Nephron progenitor cell (in vitro differentiated cells): ENCODE measurements around the gene ANO4.
A peak's percentile ranks its signal among the peaks of the same experiment; 100 is the strongest.

Source experiments
- DNase-seq: peaks from one replicate; pipeline ENCODE4 v3.0.0; 2021
- H3K27ac Mint-ChIP-seq: 2 replicates; pipeline ENCODE4 v1.8.0; 2021; ENCODE audit warnings: mild to moderate bottlenecking, moderate library complexity, mixed read lengths
- H3K27me3 Mint-ChIP-seq: 2 replicates; pipeline ENCODE4 v1.8.0; 2021; ENCODE audit warnings: mild to moderate bottlenecking, low read depth, mixed read lengths; ENCODE audit not compliant: poor library complexity
- H3K36me3 Mint-ChIP-seq: 2 replicates; pipeline ENCODE4 v1.8.0; 2021; ENCODE audit warnings: low read depth, mixed read lengths
- H3K4me1 Mint-ChIP-seq: 2 replicates; pipeline ENCODE4 v1.8.0; 2021; ENCODE audit warnings: mixed read lengths
- H3K4me3 Mint-ChIP-seq: 2 replicates; pipeline ENCODE4 v1.8.0; 2021; ENCODE audit warnings: mild to moderate bottlenecking, moderate library complexity, mixed read lengths
- H3K9me3 Mint-ChIP-seq: 2 replicates; pipeline ENCODE4 v1.8.0; 2021; ENCODE audit warnings: mild to moderate bottlenecking, moderate library complexity, mixed read lengths
- TF ChIP-seq, protein P1 (sequence below): fragments of 200-600 bp; sonication (generic); IDR thresholded peaks from 2 replicates; pipeline ENCODE4 v1.5.0; 2021; ENCODE audit warnings: antibody characterized with exemption

ANO4 gene

GRCh38 chr12:100793182-100793581, 1.4 kb upstream of the ANO4 start:
- peaks cover 21% of the 10 kb centered on the region for H3K4me1 Mint-ChIP-seq
- DNase-seq = no peak
- TF ChIP-seq, protein P1, sequence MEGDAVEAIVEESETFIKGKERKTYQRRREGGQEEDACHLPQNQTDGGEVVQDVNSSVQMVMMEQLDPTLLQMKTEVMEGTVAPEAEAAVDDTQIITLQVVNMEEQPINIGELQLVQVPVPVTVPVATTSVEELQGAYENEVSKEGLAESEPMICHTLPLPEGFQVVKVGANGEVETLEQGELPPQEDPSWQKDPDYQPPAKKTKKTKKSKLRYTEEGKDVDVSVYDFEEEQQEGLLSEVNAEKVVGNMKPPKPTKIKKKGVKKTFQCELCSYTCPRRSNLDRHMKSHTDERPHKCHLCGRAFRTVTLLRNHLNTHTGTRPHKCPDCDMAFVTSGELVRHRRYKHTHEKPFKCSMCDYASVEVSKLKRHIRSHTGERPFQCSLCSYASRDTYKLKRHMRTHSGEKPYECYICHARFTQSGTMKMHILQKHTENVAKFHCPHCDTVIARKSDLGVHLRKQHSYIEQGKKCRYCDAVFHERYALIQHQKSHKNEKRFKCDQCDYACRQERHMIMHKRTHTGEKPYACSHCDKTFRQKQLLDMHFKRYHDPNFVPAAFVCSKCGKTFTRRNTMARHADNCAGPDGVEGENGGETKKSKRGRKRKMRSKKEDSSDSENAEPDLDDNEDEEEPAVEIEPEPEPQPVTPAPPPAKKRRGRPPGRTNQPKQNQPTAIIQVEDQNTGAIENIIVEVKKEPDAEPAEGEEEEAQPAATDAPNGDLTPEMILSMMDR = no peak
- H3K9me3 Mint-ChIP-seq = no peaks in the 10 kb centered on the region
- no peaks in the 10 kb centered on the region for H3K36me3 Mint-ChIP-seq
- H3K4me3 Mint-ChIP-seq = no peak overlapping the region
- H3K27ac Mint-ChIP-seq = no peak overlapping the region
- peaks cover 20% of the 10 kb centered on the region for H3K27me3 Mint-ChIP-seq

- Mint-ChIP-seq H3K4me3 (peak overlapping the region; percentile 64), H3K27ac (no peak overlapping the region), H3K9me3 (no peaks in the 10 kb centered on the region), H3K27me3 (peaks cover 24% of the 10 kb centered on the region), H3K4me1 (peaks cover 21% of the 10 kb centered on the region), H3K36me3 (no peaks in the 10 kb centered on the region)
- TF ChIP-seq, protein P1 = no peak
- DNase-seq = no peak
These were observed 711 bp downstream of the ANO4 start for GRCh38 chr12:100795174-100795799.

DNA sequence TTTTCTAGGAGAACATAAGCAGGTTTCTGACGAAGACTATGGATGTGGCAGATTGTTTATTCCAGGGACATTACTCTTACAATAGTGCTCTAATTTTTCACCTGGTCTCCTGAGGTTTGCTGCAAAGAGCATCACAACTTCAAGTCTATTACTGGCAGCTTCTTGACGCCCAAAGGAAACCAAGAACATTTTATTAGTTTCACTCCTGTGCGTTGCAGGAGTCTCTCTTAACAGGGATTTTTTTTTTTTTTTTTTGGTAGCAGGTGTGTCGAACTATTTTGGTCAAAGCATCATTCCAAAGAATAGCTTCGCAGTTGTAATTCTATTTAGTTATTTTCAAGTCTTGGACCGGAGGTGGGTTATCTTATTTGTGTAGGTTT, 1.2 kb downstream of the ANO4 start:
- TF ChIP-seq, protein P1 = no peak
- H3K36me3 Mint-ChIP-seq = no peaks in the 10 kb centered on the region
- H3K4me3 Mint-ChIP-seq = no peak overlapping the region
- peaks cover 21% of the 10 kb centered on the region for H3K4me1 Mint-ChIP-seq
- no peak for DNase-seq
- H3K9me3 Mint-ChIP-seq = no peaks in the 10 kb centered on the region
- peaks cover 24% of the 10 kb centered on the region for H3K27me3 Mint-ChIP-seq
- no peak overlapping the region for H3K27ac Mint-ChIP-seq

- H3K9me3 Mint-ChIP-seq = no peaks in the 10 kb centered on the region
- no peaks in the 10 kb centered on the region for H3K36me3 Mint-ChIP-seq
- TF ChIP-seq, protein P1 = no peak
- H3K27ac Mint-ChIP-seq = no peak overlapping the region
- H3K27me3 Mint-ChIP-seq = peaks cover 25% of the 10 kb centered on the region
- no peak overlapping the region for H3K4me3 Mint-ChIP-seq
- DNase-seq = no peak
- peaks cover 21% of the 10 kb centered on the region for H3K4me1 Mint-ChIP-seq
These were observed 2.0 kb downstream of the ANO4 start for GRCh38 chr12:100796621-100797020.

- Mint-ChIP-seq H3K9me3 (no peaks in the 10 kb centered on the region), H3K4me3 (no peak overlapping the region), H3K36me3 (no peaks in the 10 kb centered on the region), H3K4me1 (peaks cover 21% of the 10 kb centered on the region), H3K27me3 (peaks cover 29% of the 10 kb centered on the region), H3K27ac (no peak overlapping the region)
- TF ChIP-seq, protein P1 = no peak
- no peak for DNase-seq
These were observed 2.7 kb downstream of the ANO4 start for GRCh38 chr12:100797246-100797645.

DNA sequence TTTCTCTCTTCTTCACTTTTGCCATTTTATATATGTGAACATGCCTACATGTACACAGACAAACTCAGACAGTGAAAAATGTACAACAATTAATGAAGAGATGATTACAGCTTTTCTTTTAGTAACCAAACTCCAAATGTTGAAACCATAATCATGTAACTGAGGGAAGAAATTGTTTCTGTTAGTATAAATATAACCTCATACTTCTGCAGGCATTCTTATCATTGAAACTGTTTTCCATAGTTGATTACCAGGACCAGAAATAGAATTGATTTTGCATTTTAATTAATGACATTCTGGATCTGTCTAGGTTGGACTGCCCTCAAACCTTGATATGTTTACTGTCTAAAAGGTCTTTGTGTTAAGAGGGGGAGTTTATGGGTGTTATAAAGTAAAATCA, 3.2 kb downstream of the ANO4 start:
- no peak overlapping the region for H3K4me3 Mint-ChIP-seq
- H3K27me3 Mint-ChIP-seq = peaks cover 29% of the 10 kb centered on the region
- peaks cover 21% of the 10 kb centered on the region for H3K4me1 Mint-ChIP-seq
- TF ChIP-seq, protein P1 = no peak
- no peaks in the 10 kb centered on the region for H3K36me3 Mint-ChIP-seq
- H3K9me3 Mint-ChIP-seq = no peaks in the 10 kb centered on the region
- DNase-seq = no peak
- H3K27ac Mint-ChIP-seq = no peak overlapping the region
